ENCODE results near the gene USP49. TPM values are rescaled to one million over a fixed set of nuclear protein-coding genes. Genes with fewer than 3 reads are reported as not detected.

USP49 gene
- polyA plus RNA-seq, 1 of the 3 experiments (the other 2 are of a cell fraction): 2.4 TPM

DNA sequence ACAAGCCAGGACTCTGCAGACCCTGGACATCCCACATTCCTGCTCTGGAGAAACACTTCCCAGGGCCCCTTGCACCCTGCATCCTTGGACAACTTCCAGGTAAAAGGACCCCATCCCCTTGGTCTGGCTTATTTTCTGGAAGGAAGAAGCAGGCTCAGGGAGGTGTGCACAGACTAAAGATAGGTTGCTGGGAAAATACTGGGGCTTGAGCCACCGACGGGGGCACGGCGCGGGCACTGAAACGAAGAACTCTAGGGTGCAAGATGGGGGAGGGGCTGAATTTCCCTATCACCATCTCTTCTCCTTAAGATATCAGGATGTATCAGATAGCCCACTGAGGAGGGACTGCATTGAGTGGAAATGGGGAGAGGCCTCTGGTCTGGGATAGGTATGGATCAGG, 116.3 kb downstream of the USP49 start (continued):
- TF ChIP-seq, protein P1, sequence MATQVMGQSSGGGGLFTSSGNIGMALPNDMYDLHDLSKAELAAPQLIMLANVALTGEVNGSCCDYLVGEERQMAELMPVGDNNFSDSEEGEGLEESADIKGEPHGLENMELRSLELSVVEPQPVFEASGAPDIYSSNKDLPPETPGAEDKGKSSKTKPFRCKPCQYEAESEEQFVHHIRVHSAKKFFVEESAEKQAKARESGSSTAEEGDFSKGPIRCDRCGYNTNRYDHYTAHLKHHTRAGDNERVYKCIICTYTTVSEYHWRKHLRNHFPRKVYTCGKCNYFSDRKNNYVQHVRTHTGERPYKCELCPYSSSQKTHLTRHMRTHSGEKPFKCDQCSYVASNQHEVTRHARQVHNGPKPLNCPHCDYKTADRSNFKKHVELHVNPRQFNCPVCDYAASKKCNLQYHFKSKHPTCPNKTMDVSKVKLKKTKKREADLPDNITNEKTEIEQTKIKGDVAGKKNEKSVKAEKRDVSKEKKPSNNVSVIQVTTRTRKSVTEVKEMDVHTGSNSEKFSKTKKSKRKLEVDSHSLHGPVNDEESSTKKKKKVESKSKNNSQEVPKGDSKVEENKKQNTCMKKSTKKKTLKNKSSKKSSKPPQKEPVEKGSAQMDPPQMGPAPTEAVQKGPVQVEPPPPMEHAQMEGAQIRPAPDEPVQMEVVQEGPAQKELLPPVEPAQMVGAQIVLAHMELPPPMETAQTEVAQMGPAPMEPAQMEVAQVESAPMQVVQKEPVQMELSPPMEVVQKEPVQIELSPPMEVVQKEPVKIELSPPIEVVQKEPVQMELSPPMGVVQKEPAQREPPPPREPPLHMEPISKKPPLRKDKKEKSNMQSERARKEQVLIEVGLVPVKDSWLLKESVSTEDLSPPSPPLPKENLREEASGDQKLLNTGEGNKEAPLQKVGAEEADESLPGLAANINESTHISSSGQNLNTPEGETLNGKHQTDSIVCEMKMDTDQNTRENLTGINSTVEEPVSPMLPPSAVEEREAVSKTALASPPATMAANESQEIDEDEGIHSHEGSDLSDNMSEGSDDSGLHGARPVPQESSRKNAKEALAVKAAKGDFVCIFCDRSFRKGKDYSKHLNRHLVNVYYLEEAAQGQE (IDR thresholded peaks at IDR 0.05; ENCODE audit: low read depth, low read length): no peak
- no peak for TF ChIP-seq RAD21 (IDR thresholded peaks at IDR 0.05; ENCODE audit: low read length)

DNA sequence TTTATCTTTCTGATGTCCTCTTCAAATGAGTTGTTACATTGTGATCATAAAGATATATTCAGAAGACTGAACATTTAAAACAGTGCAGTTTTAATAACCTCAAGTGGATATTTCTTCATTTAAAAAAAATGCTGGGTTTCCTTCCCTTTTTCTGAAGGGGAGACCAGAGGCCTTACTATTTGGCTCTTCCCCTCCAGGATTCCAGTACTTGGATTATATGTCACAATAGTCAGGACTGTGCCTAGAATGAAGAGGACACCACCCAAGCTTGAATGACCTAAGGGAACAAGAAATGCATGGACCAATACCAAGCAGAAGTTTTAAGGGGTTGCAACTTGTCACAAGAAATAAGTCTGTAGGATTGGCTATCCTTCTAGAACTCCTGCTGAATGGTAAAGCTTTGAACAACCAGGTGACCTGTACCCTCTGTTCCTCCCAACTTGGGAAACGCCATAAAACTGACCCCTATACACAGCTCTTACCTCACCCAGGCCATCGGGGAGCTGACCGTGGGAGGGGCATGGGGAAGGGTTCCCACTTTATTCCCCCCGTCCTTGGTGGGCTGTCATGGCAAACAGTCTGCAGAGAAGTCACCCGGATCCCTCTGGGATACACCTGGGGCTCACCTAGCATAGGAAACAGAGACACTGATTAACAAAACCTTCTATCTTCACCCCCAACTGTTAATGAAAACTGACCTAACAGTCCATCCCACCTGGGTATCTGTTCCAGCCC, 117.5 kb downstream of the USP49 start:
- H3K4me3 ChIP-seq (ENCODE audit: low read depth in 2 of 2, low read length in 1 of 2): peak overlapping the region in 1 of 2 experiments; percentile 82; a peak in 1 of 4 replicates
- H3K79me2 ChIP-seq (ENCODE audit: insufficient read depth): peaks cover 13% of the 10 kb centered on the region
- H3K9me2 ChIP-seq: no peaks in the 10 kb centered on the region
- H3K4me1 ChIP-seq (ENCODE audit: control insufficient read depth in 1 of 2, insufficient read depth in 2 of 2, low read depth in 1 of 2, low read length in 1 of 2): peaks cover 14% of the 10 kb centered on the region in 2 experiments; a peak in 2 of 4 replicates
- TF ChIP-seq PBX3 (IDR thresholded peaks at IDR 0.05) (no peak), EP300 (IDR thresholded peaks at IDR 0.05; ENCODE audit: borderline replicate concordance in 1 of 2, low read depth in 1 of 2, low read length in 1 of 2) (no peak), POLR2AphosphoS5 (IDR thresholded peaks at IDR 0.05; ENCODE audit: low read depth, low read length) (no peak), FOXJ3 (CRISPR knock-in tag; IDR thresholded peaks at IDR 0.05) (no peak), ZBTB33 (IDR thresholded peaks at IDR 0.05; ENCODE audit: borderline replicate concordance, low read depth) (no peak), TCF12 (IDR thresholded peaks at IDR 0.05) (no peak), GABPA (IDR thresholded peaks at IDR 0.05; ENCODE audit: low read depth) (no peak), RFX5 (IDR thresholded peaks at IDR 0.05; ENCODE audit: low read length) (no peak), TEAD4 (IDR thresholded peaks at IDR 0.05; ENCODE audit: borderline replicate concordance, insufficient read depth) (no peak), EZH2phosphoT487 (IDR thresholded peaks at IDR 0.05; ENCODE audit: borderline replicate concordance, low read depth) (no peak)
- no peaks in the 10 kb centered on the region for H4K20me1 ChIP-seq (ENCODE audit: insufficient read depth)
- H3K9me3 ChIP-seq: no peaks in the 10 kb centered on the region
- H3K27ac ChIP-seq (ENCODE audit: low read depth in 2 of 2, low read length in 1 of 2): no peak overlapping the region
- ChIA-PET CTCF (interaction anchor here (0.9 to 2.9 kb wide), 7 partner anchors 9 to 410 kb away, joined by 3 to 12 read pairs (median 4); partner anchors contain the start of gene TOMM6), POLR2A (no interaction called here)
- 79% methylated on average over 2 of the region's 5 CpGs for WGBS (ENCODE audit: low lambda C conversion rate)
- H3K4me2 ChIP-seq: 0 out of 2 replicates have a peak overlapping the region, but pooled peaks have one; percentile 86
- no peak overlapping the region for H2AFZ ChIP-seq (ENCODE audit: low read depth)
- DNase-seq: no peak
- 0 out of 2 replicates have a peak overlapping the region, but pooled peaks have one; percentile 72 for H3K9ac ChIP-seq
- H3K36me3 ChIP-seq (replicated peaks in 1 of 2; ENCODE audit: control insufficient read depth in 1 of 2, insufficient read depth in 2 of 2, low read length in 1 of 2): peaks cover 18 to 22% of the 10 kb centered on the region in 2 experiments
- no peaks in the 10 kb centered on the region for H3F3A ChIP-seq (replicated peaks; ENCODE audit: insufficient read depth)
- H3K27me3 ChIP-seq (ENCODE audit: insufficient read depth): no peaks in the 10 kb centered on the region
